GM21390 (cell line): Measurements from ENCODE around the gene MYCN.
"Not testable (repeated sequence)": the region's sequence is repeated elsewhere in the genome, so short reads cannot be mapped to it uniquely, and the experiment has no call there.

Source experiments
- ATAC-seq: cut with Tn5 transposase; IDR thresholded peaks from one replicate; pipeline ENCODE4 v1.9.1; 2021; ENCODE audit not compliant: unreplicated experiment

MYCN gene

GRCh38 chr2:15907461-15908324 is 32.7 kb upstream of the MYCN start:
- ATAC-seq = no peak

GRCh38 chr2:15908371-15908770 is 32.0 kb upstream of the MYCN start:
- ATAC-seq = no peak

GRCh38 chr2:15909157-15909556 is 31.2 kb upstream of the MYCN start:
- no peak for ATAC-seq

GRCh38 chr2:15909736-15910135 is 30.6 kb upstream of the MYCN start:
- no peak for ATAC-seq

- not testable (repeated sequence) for ATAC-seq
These were observed 29.1 kb upstream of the MYCN start for GRCh38 chr2:15911270-15911669.

GRCh38 chr2:15911686-15912085 is 28.7 kb upstream of the MYCN start:
- ATAC-seq = no peak

- no peak for ATAC-seq
These were observed 28.1 kb upstream of the MYCN start for GRCh38 chr2:15912203-15912602.

- ATAC-seq = no peak
These were observed 27.2 kb upstream of the MYCN start for GRCh38 chr2:15913146-15913545.

GRCh38 chr2:15914596-15915385 is 25.6 kb upstream of the MYCN start:
- ATAC-seq = no peak

- ATAC-seq = not testable (repeated sequence)
These were observed 24.8 kb upstream of the MYCN start for GRCh38 chr2:15915546-15915945.

GRCh38 chr2:15916336-15916735 is 24.0 kb upstream of the MYCN start:
- ATAC-seq = no peak

GRCh38 chr2:15918761-15919356 is 21.5 kb upstream of the MYCN start:
- no peak for ATAC-seq

GRCh38 chr2:15919716-15920434 is 20.5 kb upstream of the MYCN start:
- ATAC-seq = no peak

GRCh38 chr2:15920696-15921095 is 19.7 kb upstream of the MYCN start:
- ATAC-seq = no peak

GRCh38 chr2:15923597-15923996 is 16.8 kb upstream of the MYCN start:
- no peak for ATAC-seq

GRCh38 chr2:15925819-15926218 is 14.5 kb upstream of the MYCN start:
- no peak for ATAC-seq

- ATAC-seq = no peak
These were observed 14.1 kb upstream of the MYCN start for GRCh38 chr2:15926252-15926651.

GRCh38 chr2:15927551-15928218 is 12.7 kb upstream of the MYCN start:
- no peak for ATAC-seq

GRCh38 chr2:15929008-15929407 is 11.3 kb upstream of the MYCN start:
- ATAC-seq = not testable (repeated sequence)

GRCh38 chr2:15929861-15930260 is 10.5 kb upstream of the MYCN start:
- no peak for ATAC-seq
